ENCODE measurements around the gene SHTN1.

SHTN1 gene, protein sequence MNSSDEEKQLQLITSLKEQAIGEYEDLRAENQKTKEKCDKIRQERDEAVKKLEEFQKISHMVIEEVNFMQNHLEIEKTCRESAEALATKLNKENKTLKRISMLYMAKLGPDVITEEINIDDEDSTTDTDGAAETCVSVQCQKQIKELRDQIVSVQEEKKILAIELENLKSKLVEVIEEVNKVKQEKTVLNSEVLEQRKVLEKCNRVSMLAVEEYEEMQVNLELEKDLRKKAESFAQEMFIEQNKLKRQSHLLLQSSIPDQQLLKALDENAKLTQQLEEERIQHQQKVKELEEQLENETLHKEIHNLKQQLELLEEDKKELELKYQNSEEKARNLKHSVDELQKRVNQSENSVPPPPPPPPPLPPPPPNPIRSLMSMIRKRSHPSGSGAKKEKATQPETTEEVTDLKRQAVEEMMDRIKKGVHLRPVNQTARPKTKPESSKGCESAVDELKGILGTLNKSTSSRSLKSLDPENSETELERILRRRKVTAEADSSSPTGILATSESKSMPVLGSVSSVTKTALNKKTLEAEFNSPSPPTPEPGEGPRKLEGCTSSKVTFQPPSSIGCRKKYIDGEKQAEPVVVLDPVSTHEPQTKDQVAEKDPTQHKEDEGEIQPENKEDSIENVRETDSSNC

DNA sequence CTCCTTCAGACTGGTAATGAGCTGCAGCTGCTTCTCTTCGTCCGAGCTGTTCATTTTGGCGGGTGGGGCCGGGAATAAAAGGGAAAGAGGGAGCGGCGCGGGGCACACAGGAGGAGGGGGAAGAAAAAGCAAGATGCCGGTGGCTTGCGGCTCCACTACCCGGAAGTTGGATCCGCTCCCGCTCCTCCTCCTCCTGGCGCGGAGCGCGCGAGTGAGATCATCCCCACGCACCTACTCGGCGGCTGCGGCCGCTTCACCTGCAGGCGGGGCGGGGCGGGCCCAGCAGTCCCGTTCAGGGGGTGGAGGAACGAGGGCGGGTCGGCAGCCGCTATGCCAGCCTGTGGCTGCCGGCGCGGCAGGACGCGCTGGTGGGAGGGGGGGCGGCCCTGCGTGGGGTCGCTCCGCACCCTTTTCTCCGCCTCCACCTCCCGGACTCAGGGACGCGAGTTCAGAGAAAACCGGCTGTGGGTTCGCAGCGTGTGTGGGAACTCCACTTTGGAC lies at the start of gene SHTN1:
Gene SHTN1, minus strand, starts transcription at position 162 of the 501 bp plus-strand sequence. Its CDS starts 108 bp downstream, at position 54.
- DNase-seq (ENCODE audit: low spot score) = peak; percentile 4

DNA sequence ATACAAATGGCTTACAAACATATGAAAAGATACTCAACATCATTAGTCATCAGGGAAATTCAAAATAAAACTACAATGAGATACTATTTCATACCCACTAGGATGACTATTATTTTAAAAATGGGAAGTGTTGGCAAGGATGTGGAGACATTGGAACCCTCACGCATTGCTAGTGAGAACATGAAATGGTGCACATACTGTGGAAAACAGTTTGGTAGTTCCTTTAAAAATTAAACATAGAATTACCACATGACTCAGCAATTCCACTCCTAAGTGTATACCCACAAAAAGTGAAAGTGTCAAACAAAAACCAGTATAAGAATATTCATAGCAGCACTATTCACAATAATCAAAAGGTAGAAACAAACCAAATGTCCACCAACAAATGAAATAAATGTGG lies 48.5 kb upstream of the SHTN1 start:
- DNase-seq (ENCODE audit: low spot score) = no peak

- DNase-seq (ENCODE audit: low spot score) = no peak
Observed at GRCh38 chr10:117047947-117048346, 43.0 kb upstream of the SHTN1 start.

GRCh38 chr10:117016266-117016665 lies 11.3 kb upstream of the SHTN1 start:
- DNase-seq (ENCODE audit: low spot score) = no peak

DNA sequence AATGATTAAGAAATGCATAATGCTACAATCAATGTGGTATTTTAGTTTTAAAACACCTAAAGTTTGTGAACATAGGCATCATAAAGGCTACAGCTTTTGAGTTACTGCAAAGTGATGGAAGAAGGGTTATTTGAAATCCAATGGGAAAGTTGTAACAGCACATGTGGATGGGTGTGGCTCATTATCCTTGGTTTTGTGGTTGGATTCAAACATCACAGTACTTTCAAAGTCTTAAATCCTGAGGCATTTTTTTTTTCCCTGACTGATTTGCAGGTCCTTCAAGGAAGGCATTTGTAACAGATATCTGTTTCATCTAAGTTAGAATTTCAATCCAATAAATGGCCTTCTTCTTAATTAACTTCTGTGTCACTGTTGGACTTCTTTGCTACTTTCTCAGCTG lies 9.8 kb upstream of the SHTN1 start:
- no peak for DNase-seq (ENCODE audit: low spot score)

DNA sequence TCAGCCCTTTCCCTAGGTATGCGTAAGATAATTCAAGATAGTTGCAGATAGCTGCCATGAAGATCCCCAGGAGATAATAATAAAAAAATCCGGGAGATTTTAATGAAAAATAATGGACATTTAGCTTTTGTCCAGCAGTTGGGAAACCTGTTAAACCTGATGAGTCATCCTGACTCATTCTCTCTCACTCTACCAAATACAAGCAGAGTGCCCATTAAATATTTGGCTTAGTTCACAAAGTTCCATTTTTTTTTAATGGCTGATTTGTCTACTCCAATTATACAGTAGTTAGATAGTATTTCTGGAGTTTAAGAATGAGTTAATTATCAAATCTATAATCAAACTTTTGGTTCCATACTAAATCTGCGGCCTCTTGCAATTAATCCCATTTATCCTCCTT lies 2.1 kb upstream of the SHTN1 start:
- DNase-seq (ENCODE audit: low spot score) = no peak

- no peak for DNase-seq (ENCODE audit: low spot score)
Observed at GRCh38 chr10:117005527-117006055, 604 bp upstream of the SHTN1 start.

DNA sequence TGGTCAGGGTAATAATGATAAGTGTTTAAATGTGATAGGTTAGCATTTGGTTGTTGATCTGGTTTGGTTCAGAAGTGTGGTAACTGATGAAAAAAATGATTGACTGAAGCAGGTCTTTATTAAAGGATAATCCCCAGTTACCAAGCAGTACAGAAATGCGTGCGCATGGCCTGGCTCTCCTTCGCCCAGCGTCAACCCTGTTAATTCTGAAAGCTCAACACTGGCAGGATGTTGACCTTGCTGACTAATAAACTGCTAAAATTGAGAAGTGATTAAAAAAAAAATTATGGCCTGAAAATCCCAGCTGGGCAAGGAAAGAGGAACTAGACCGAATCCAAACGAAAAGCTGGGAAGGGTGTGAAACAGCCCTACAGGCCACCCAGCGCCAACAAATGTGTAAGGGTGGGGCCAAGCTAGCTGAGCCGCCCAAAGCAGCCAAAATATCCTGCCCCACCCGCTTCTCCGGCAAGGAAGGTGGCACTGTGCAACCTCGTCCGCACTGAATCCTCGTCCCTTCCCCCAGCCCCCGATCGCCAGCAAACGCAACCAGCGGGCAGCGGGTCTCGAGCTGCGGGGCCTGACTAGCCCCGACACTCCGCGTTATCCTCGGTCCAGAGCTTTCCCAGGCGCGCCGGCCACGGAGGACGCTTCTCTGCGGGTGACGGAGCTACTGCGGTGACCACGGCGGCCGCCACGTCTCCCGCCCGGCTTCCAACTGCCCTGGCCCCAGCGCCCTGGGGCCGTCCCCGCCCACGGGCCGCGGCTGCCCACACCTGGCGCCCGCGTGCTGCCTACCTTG lies 561 bp downstream of the SHTN1 start:
- peak; percentile 4 for DNase-seq (ENCODE audit: low spot score)

DNA sequence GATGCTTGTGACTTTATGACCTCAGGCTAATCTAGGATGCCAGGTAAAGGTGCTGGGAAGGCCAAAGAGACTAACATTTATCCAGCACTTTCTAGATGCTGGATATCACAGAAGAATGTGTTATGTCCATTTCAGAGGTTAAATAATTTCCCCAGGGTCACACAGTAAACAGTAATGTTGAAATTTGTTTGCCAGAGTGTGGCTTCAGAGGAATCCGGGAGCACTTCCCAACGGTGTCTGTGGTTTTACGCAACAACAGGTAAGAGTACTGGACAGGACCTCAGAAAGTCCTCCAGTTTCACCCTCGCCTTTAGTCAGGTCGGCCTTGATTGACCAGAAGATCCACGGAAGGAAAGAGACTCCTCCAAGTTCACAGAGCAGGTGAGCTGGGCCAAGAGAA lies 1.7 kb downstream of the SHTN1 start:
- no peak for DNase-seq (ENCODE audit: low spot score)

GRCh38 chr10:117002206-117002605 lies 2.8 kb downstream of the SHTN1 start:
- no peak for DNase-seq (ENCODE audit: low spot score)

- DNase-seq (ENCODE audit: low spot score) = no peak
Observed at GRCh38 chr10:117001144-117001543, 3.8 kb downstream of the SHTN1 start.

GRCh38 chr10:117000580-117000979 lies 4.4 kb downstream of the SHTN1 start:
- DNase-seq (ENCODE audit: low spot score) = no peak

- no peak for DNase-seq (ENCODE audit: low spot score)
Observed at GRCh38 chr10:116998172-116998571, 6.8 kb downstream of the SHTN1 start.

- no peak for DNase-seq (ENCODE audit: low spot score)
Observed at GRCh38 chr10:116997015-116997414, 8.0 kb downstream of the SHTN1 start.

DNA sequence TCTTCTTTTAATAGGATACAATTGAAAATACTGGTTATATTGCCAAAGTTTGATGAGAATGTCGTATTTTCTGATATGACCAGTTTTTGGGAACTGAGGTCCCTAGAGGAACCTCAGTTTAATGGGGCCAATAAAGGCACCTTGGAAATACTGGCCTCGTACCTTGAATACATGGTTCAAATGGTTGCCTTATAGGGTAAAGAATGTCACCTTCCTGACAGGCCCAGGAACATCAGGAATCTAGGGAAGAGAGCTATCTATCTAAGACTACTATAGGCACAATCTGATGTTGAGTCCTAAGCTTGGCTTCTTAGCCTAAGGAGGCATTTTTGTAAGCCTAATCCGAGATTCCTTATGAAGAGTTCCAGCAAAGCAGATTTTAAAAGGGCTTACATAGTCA lies 9.3 kb downstream of the SHTN1 start:
- no peak for DNase-seq (ENCODE audit: low spot score)

- no peak for DNase-seq (ENCODE audit: low spot score)
Observed at GRCh38 chr10:116994113-116994890, 10.7 kb downstream of the SHTN1 start.

DNA sequence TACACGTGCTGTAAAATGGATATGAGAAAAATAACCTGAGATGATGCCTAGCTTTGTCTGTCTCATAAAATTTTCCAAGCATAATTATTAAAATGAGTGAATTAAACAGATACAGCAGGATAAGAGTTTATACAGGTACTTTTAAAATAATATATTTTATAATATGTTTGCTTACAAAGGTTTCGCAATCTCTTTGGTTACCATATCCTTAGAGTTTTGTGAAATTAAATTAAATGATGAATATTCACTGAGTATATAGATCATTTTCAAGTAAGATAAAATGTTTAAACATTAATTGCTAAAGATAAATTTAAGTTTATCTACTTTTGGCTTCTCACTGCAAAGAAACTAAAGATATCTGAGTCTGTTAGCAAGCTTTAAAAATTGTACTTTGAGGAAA lies 11.4 kb downstream of the SHTN1 start:
- no peak for DNase-seq (ENCODE audit: low spot score)

DNA sequence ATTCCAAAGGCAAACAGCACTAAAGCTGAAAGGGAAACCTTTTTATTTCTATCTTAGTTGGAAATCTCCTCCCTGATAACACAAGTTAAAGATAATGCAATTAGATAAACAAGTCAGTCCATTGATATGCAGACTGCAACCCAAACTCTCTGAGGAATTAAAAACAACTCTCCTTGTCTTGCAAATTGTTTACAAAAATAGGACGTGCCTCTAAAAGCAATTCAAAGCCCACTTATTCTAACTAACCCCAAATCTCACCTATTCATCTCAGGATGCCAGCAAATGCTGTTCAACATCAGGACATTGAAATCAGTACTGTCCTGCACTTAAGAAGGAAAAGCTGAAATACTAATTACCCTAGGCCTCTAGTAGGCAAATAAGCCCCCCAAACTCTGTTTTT lies 12.8 kb downstream of the SHTN1 start:
- no peak for DNase-seq (ENCODE audit: low spot score)

- DNase-seq (ENCODE audit: low spot score) = no peak
Observed at GRCh38 chr10:116990276-116990800, 14.6 kb downstream of the SHTN1 start.

DNA sequence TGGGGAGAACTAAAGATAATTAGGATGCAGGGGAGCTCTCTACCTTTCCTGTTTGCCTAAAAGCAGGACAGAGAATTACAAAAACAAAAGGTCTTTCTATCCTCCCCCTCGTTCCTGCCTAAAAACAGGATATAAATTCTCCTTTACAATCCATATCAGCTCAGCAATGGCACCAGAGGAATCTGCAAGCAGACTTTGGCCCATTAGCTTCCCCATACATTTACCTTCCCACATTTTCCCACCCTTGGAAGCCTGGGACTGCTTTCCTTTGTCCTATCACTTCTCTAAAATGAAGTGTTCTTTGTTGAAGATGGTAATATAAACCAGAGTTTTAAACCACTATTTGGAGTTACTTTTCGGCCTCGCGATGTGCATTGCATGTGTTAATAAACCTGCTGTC lies 15.5 kb downstream of the SHTN1 start:
- DNase-seq (ENCODE audit: low spot score) = no peak

GRCh38 chr10:116988311-116988710 lies 16.7 kb downstream of the SHTN1 start:
- DNase-seq (ENCODE audit: low spot score) = no peak
